ENCODE data around the gene CELF2.
"Not testable (repeated sequence)": the region's sequence is repeated elsewhere in the genome, so short reads cannot be mapped to it uniquely, and the experiment has no call there.

The CELF2 gene

DNA sequence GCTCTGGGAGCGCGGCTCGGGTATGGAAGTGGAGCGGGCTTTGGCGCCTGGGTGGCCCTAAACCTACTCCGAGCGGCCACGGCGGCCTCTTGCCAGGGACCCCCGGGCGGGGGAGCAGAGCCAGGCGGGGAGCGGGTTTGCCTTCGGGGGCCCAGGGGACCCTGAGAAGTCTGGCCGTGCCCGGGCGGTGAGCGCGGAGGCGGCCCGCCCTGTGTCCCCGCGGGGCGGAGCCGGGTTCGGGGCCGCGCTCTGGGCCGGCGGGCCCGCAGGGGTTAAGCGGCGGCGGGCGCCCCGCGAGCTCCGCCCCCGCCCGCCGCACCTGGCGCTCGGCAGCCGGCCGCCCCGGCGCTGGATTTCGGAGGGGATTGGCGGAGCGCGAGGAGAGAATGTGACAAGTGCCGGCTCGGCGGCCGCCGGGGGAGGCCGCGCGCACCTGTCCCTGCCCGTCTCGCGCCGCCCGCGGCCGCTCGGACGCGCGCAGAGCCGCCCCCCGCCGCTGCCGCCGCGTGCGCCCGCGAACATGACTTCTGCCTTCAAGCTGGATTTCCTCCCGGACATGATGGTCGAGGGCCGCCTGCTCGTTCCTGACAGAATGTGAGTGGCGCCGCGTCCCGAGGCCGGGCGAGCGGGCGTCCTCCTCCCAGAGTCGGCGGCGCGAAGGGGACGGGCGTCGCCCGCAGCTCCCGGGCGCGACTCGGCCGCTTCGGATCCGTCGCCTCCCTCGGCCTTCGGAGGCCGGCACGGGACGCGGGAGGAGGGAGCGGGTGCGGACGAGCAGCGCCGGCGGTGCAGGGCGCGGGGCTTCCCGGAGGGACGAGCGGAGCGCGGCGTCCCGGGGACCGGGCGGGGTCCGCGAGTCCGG is at the start of gene CELF2:
Gene CELF2 (plus strand): TSS at position 303 of the 862 bp plus-strand sequence. CDS start 218 bp downstream, at position 521.
- DNase-seq (ENCODE audit: low read depth) = peak; percentile 25

- no peak for DNase-seq (ENCODE audit: low read depth)
Observed at GRCh38 chr10:10968257-10968588, 49.4 kb upstream of the CELF2 start.

- no peak for DNase-seq (ENCODE audit: low read depth)
Observed at GRCh38 chr10:10973310-10973709, 44.4 kb upstream of the CELF2 start.

- no peak for DNase-seq (ENCODE audit: low read depth)
Observed at GRCh38 chr10:10975647-10976046, 42.0 kb upstream of the CELF2 start.

- no peak for DNase-seq (ENCODE audit: low read depth)
Observed at GRCh38 chr10:10976652-10977051, 41.0 kb upstream of the CELF2 start.

GRCh38 chr10:10977226-10977956 is 40.3 kb upstream of the CELF2 start:
- DNase-seq (ENCODE audit: low read depth) = no peak

DNA sequence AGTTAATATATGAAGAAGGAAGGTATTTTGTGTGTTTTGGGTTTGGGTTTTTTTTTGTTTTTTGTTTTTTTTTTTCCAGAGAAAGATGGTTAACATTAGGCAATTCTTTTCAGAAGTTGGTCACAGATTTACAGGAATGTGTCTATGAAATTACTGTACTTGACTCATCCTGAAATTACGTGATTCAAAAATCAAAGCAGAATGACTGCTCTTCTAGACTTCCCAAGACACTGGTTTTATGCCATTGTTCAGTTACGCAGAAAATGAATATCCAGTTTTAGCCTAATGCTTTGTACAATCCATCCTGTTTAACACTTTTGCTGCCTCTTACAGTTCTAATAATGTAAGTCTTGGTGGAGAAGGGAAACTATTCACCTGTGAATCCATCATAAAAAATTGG is 39.7 kb upstream of the CELF2 start:
- no peak for DNase-seq (ENCODE audit: low read depth)

DNA sequence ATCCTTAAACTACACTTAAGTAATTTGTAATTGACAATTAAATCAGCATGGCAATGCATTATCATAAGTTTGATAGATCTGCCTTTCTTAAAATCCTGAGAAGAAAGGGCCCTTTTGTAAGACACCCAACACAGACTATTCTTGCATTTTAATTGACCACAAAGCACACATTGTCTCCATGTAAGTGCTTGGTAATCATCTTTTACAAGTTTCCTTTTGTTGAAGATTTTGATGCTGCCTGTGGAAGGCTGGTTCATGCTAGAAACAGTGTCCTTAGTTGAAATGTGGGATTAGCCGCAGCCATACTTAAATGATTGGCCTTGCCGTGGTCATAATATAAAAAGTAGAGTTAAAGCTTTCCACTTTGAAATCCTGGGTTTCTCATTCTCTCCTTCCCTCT is 32.3 kb upstream of the CELF2 start:
- no peak for DNase-seq (ENCODE audit: low read depth)

DNA sequence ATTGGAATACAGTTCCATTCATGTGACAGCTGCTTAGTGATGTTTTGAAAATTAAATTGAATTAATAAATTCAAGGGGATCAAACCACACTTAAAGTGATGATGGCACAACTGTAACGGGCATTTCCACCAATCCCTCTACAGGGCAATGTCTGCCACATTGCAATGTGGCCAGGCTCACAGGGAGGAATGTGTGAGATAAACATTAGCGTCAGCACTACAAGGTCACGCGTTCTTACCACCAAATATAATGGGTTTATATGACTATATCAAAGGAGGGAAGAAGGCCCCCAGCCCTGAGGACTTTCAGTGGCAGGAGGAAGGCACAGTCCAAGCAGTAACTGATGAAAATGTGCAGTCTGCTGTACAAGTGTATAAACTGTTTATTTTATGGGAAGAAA is 31.1 kb upstream of the CELF2 start:
- no peak for DNase-seq (ENCODE audit: low read depth)

- DNase-seq (ENCODE audit: low read depth) = no peak
Observed at GRCh38 chr10:10987111-10987510, 30.6 kb upstream of the CELF2 start.

- no peak for DNase-seq (ENCODE audit: low read depth)
Observed at GRCh38 chr10:10989669-10990068, 28.0 kb upstream of the CELF2 start.

DNA sequence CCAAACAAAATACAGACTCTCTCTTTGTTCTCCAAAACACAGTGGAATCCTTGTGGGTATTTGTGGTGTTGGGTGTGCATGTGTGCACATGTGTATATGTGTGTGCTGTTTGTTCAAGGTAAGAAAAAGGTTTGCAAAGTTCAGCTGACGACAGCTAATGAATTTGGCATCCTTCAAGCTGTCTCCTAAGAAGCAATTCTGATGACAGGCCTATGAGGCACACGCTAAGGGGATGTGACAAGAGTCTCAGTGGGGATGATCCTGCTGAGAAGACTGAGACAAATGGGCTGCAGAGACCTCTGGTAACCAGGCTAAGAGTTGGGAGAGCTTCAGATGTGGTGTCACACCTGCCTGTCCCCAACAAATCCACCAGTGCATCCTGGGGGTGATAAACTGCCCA is 26.5 kb upstream of the CELF2 start:
- DNase-seq (ENCODE audit: low read depth) = no peak

DNA sequence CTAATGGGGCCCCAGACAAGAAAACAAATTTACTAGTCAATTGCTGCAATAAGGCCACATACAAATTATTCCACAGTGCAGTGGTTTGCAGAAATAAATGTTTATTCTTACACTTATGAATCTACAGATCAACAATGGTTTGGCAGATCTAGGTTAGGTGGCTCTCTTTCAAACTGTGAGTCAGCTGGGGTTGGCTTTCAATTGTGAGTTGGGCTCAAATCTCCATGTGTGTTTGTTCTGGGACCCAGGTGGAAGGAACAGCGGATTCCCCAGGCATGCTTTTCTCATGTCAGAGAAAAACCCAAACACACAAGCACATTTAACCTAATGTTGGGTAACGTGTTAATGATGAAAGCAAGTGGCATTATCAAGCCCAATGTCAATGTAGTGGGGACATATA is 25.6 kb upstream of the CELF2 start:
- no peak for DNase-seq (ENCODE audit: low read depth)

GRCh38 chr10:10992961-10993714 is 24.5 kb upstream of the CELF2 start:
- no peak for DNase-seq (ENCODE audit: low read depth)

GRCh38 chr10:10993785-10994184 is 23.9 kb upstream of the CELF2 start:
- DNase-seq (ENCODE audit: low read depth) = no peak

- DNase-seq (ENCODE audit: low read depth) = no peak
Observed at GRCh38 chr10:10994360-10994759, 23.3 kb upstream of the CELF2 start.

GRCh38 chr10:10995120-10995519 is 22.6 kb upstream of the CELF2 start:
- no peak for DNase-seq (ENCODE audit: low read depth)

- DNase-seq (ENCODE audit: low read depth) = no peak
Observed at GRCh38 chr10:10996966-10997620, 20.6 kb upstream of the CELF2 start.

DNA sequence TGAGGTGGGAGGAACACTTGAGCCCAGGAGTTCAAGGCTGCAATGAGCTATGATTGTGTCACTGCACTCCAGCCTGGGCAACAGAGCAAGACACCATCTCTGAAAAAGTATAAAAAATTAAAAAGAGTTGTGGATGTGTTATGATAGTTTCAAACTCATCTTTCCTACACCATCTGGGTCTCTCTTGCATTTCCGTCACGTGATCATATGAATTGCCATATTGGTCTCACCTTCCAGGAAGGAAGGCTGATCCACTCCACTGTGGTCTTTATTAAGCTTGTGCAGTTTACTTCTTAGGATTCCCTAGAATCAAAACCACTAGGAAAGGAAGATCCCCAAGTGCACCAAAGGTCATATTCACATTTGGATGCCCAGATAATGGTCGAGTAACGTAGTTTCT is 18.2 kb upstream of the CELF2 start:
- DNase-seq (ENCODE audit: low read depth) = not testable (repeated sequence)

GRCh38 chr10:11002485-11002884 is 15.2 kb upstream of the CELF2 start:
- DNase-seq (ENCODE audit: low read depth) = no peak

DNA sequence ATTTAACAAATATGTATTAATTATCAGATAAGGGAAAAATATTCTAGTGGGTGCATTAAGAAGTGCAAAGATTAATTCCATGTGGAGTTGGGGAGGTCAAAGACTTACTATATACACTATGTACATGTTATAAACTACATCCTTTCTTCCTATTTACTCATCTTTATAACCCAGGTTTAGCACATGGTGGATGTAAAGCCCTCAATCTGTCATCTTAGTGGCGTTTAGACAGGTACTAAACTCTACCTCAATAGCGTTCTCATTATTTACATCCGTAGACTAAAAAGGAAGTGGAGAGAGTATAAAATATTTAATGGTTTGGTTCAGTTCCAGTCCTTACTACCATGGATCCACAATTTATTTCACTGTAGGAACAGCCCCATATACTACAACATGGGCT is 14.8 kb upstream of the CELF2 start:
- DNase-seq (ENCODE audit: low read depth) = no peak

GRCh38 chr10:11003679-11004078 is 14.0 kb upstream of the CELF2 start:
- DNase-seq (ENCODE audit: low read depth) = no peak

Data from activated T-helper 9 cell treated with anti-CD3 and anti-CD28 coated beads, Interleukin-2, amount 50 U/mL, for 16 hours (primary cell).